HepG2 (cell line): ENCODE results near the gene STARD5. TPM values are rescaled to one million over a fixed set of nuclear protein-coding genes. Genes with fewer than 3 reads are reported as not detected.

Experiments
- ATAC-seq: fragments of 200-7000 bp; cut with Tn5 transposase; 3 replicates; pipeline ENCODE4 v1.9.1; 2020; ENCODE audit warnings: mild to moderate bottlenecking, moderate library complexity
- BruUV-seq: library from RNA; stranded (reverse); fragments of 400-500 nt; replicated peaks from 2 replicates; lab custom pipeline; 2021; lab: Mats Ljungman, UMichigan
- CTCF ChIA-PET: fragments of 300-600 bp; formaldehyde crosslinking; extraction: SDS; loops from one replicate; lab custom pipeline; 2021; ENCODE audit warnings: low total read pairs, inconsistent platforms, low intra/inter-chr PET ratio; lab: Yijun Ruan, JAX
- POLR2A ChIA-PET: fragments of 350-600 bp; sonication (Branson Sonifier 250); formaldehyde crosslinking; loops from one replicate; lab custom pipeline; 2020; ENCODE audit warnings: antibody characterized with exemption, inconsistent platforms; lab: Yijun Ruan, JAX
- DNase-seq: peaks from one replicate; pipeline ENCODE4 v3.0.0-alpha.2; 2015; ENCODE audit warnings: low spot score
- FAIRE-seq: peaks from 3 replicates; lab custom pipeline; 2011; peaks lifted over from hg19 to GRCh38; lab: Jason Lieb, UNC
- H2AFZ ChIP-seq: one replicate; pipeline ENCODE4 v1.6.1; 2011; ENCODE audit warnings: low read length, inconsistent platforms
- H3K27ac ChIP-seq: fragments of 300-600 bp; 3 replicates; pipeline ENCODE4 v1.8.0; 2011; ENCODE audit warnings: mixed run types, mild to moderate bottlenecking, mixed read lengths, low read length, inconsistent platforms; ENCODE audit not compliant: insufficient read depth; ENCODE audit errors: extremely low read length
- H3K27me3 ChIP-seq, 2 experiments: fragments of 200-600 bp in 1 of 2; 2 replicates in 1 of 2; 3 replicates in 1 of 2; pipeline versions ENCODE4 v1.6.0 to v1.8.0; 2011; ENCODE audit warnings: low read length in 2 of 2, mild to moderate bottlenecking in 2 of 2, moderate library complexity in 2 of 2, inconsistent platforms in 1 of 2; ENCODE audit not compliant: insufficient read depth in 2 of 2, control insufficient read depth in 1 of 2
- H3K36me3 ChIP-seq, 2 experiments: fragments of 200-600 bp in 1 of 2; replicated peaks in 1 of 2; 2 replicates in 1 of 2; 3 replicates in 1 of 2; pipeline versions ENCODE4 v1.5.1 to v1.8.0; 2011; ENCODE audit warnings: low read length in 2 of 2, inconsistent platforms in 1 of 2; ENCODE audit not compliant: insufficient read depth in 2 of 2, control insufficient read depth in 1 of 2
- H3K4me1 ChIP-seq: 2 replicates; pipeline ENCODE4 v1.5.1; 2012; ENCODE audit warnings: low read length, inconsistent platforms; ENCODE audit not compliant: insufficient read depth
- H3K4me2 ChIP-seq: 2 replicates; pipeline ENCODE4 v1.6.0; 2011; ENCODE audit warnings: low read depth, low read length, inconsistent platforms
- H3K4me3 ChIP-seq, 3 experiments: fragments of 200-600 bp in 1 of 3; sonication (generic), shearing (Covaris generic) in 1 of 3; replicated peaks in 1 of 3; 2 replicates each; pipeline ENCODE4 v1.5.1; 2011 to 2016; ENCODE audit warnings: low read length in 3 of 3, inconsistent platforms in 2 of 3, low read depth in 2 of 3, mild to moderate bottlenecking in 2 of 3, control low read depth in 1 of 3, mixed read lengths in 1 of 3; ENCODE audit not compliant: insufficient read depth in 1 of 3
- H3K79me2 ChIP-seq: one replicate; pipeline ENCODE4 v1.6.1; 2011; ENCODE audit warnings: low read length, inconsistent platforms; ENCODE audit not compliant: insufficient read depth
- H3K9ac ChIP-seq: 2 replicates; pipeline ENCODE4 v1.6.0; 2011; ENCODE audit warnings: mild to moderate bottlenecking, low read depth, low read length, inconsistent platforms; ENCODE audit not compliant: insufficient read depth
- H3K9me3 ChIP-seq: 2 replicates; pipeline ENCODE4 v1.5.1; 2012; ENCODE audit warnings: mild to moderate bottlenecking, low read length
- H4K20me1 ChIP-seq: 2 replicates; pipeline ENCODE4 v1.6.0; 2011; ENCODE audit warnings: inconsistent platforms, mild to moderate bottlenecking, low read length, moderate library complexity; ENCODE audit not compliant: insufficient read depth
- ARID4A ChIP-seq: sonication (generic); formaldehyde crosslinking; IDR thresholded peaks from 2 replicates; pipeline ENCODE4 v1.5.0; 2020; ENCODE audit warnings: mild to moderate bottlenecking, missing genetic modification reagents, borderline replicate concordance
- KDM1A ChIP-seq: IDR thresholded peaks from 2 replicates; pipeline ENCODE4 v1.6.1; 2016; ENCODE audit warnings: missing compliant biosample characterization
- MLLT10 ChIP-seq: sonication (generic); formaldehyde crosslinking; IDR thresholded peaks from 2 replicates; pipeline ENCODE4 v1.4.0; 2020; ENCODE audit warnings: missing genetic modification reagents
- ZNF317 ChIP-seq: sonication (generic); formaldehyde crosslinking; IDR thresholded peaks from 2 replicates; pipeline ENCODE4 v1.5.0; 2020; ENCODE audit warnings: mild to moderate bottlenecking, missing genetic modification reagents
- ZNF33B ChIP-seq: sonication (generic); formaldehyde crosslinking; IDR thresholded peaks from 2 replicates; pipeline ENCODE4 v1.5.1; 2020; ENCODE audit warnings: mild to moderate bottlenecking, missing genetic modification reagents
- ZNF567 ChIP-seq: sonication (generic); formaldehyde crosslinking; IDR thresholded peaks from 2 replicates; pipeline ENCODE4 v1.8.1; 2023; ENCODE audit warnings: mild to moderate bottlenecking, missing genetic modification reagents, borderline replicate concordance
- WGBS: methylation state at CpG from one replicate; pipeline ENCODE4 v1.1.6; 2017; ENCODE audit warnings: low lambda C conversion rate; 5-methylcytosine and 5-hydroxymethylcytosine counted together
- in situ Hi-C: cut with HindIII; loops from 2 replicates; pipeline ENCODE4 v1.10.0; 2017; ENCODE audit warnings: low pct_unique_long_range_greater_than_20kb; ENCODE audit not compliant: extremely low pct_ligation_motif_present
- intact Hi-C: fragments of 100-400 bp; cut with micrococcal nuclease; formaldehyde crosslinking; loops from one replicate; pipeline ENCODE4 v1.10.0; 2022; ENCODE audit not compliant: unreplicated experiment
- polyA plus RNA-seq, 8 experiments: library from polyadenylated mRNA; depleted of rRNA in 3 of 8; stranded (reverse) in 7 of 8; unstranded in 1 of 8; fragments of >200 nt; fragmentation: Illumina TruSeq in 4 of 8; extraction: Trizol in 4 of 8; gene quantifications; 2 replicates each; pipeline versions ENCODE4 v1.2.1 to v1.2.3, GENCODE V29; 2011 to 2016; ENCODE audit warnings: low read depth in 4 of 8, missing spikeins in 1 of 8, mixed read lengths in 1 of 8; ENCODE audit not compliant: insufficient read depth in 1 of 8
- total RNA-seq, 5 experiments: library from RNA; depleted of rRNA; stranded (reverse); fragments of >200 nt; fragmentation: Illumina TruSeq; extraction: Trizol; gene quantifications; 2 replicates each; pipeline ENCODE4 v1.2.3, GENCODE V29; 2016; ENCODE audit warnings: low read depth in 1 of 5

Gene STARD5
- total and polyA plus RNA-seq, 2 of the 13 experiments (the other 11 are each of a cell fraction or from before 2014, with no cell fraction given) = 3.1 to 3.5 TPM

DNA sequence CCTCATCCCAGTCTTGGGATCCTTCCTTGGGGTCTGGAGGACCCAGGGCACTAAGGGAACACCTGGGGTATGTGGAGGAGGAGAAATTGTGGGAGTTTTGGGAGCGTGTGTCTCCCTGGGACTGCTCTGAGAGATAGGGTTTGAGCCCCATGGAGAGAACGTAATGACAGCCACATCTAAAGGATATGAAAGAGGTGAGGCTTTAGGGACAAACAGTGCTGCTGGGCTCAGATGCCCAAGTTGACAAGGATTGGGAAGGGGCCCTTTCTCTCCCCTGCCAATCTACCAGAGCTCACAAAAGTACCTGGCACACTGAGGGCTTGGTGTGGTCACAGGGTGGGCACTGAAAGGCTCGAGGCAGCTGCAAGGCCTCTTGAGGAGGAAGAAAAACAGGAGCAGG, 13.3 kb upstream of the STARD5 start:
- Histone ChIP-seq H3K9me3 (no peaks in the 10 kb centered on the region), H3K9ac (no peak overlapping the region), H4K20me1 (no peaks in the 10 kb centered on the region), H3K27ac (no peak overlapping the region), H3K27me3 (no peaks in the 10 kb centered on the region; a peak in 1 of 5 replicates), H3K4me1 (no peaks in the 10 kb centered on the region), H3K4me3 (no peak overlapping the region), H3K4me2 (no peak overlapping the region), H3K79me2 (no peaks in the 10 kb centered on the region), H2AFZ (no peak overlapping the region), H3K36me3 (no peaks in the 10 kb centered on the region)
- TF ChIP-seq ZNF567 (CRISPR knock-in tag) (no peak), ZNF317 (no peak), KDM1A (CRISPR knock-in tag) (no peak), ARID4A (no peak), MLLT10 (no peak), ZNF33B (no peak)
- CTCF ChIA-PET = interaction anchor here (1.6 kb wide), 1 partner anchor 62 kb away, joined by 11 read pairs; no protein-coding TSS in a partner anchor
- no peak for DNase-seq
- in situ Hi-C loops = no loop called here
- FAIRE-seq = no peak
- intact Hi-C loops = loop anchor here (1.0 kb wide), 1 partner anchor 62 kb away; no protein-coding TSS in a partner anchor
- 43% methylated on average over 2 of the region's 3 CpGs for WGBS
- POLR2A ChIA-PET = no interaction called here
- ATAC-seq = no peak
- no TSS peak for BruUV-seq
